AG04449 (cell line): ENCODE data around the gene DMRT2.

Source experiments
- CTCF ChIA-PET: fragments of 350-600 bp; formaldehyde crosslinking; extraction: SDS; loops from one replicate; lab custom pipeline; 2021; ENCODE audit warnings: antibody characterized with exemption; lab: Yijun Ruan, JAX
- POLR2A ChIA-PET: fragments of 400-600, 350-600 bp; formaldehyde crosslinking; extraction: SDS; loops from one replicate; lab custom pipeline; 2020; ENCODE audit warnings: antibody characterized with exemption, inconsistent platforms; lab: Yijun Ruan, JAX
- DNase-seq: peaks from one replicate; pipeline ENCODE4 v3.0.0-alpha.2; 2010; ENCODE audit warnings: low read depth, low spot score
- H3K4me3 ChIP-seq: 2 replicates; pipeline ENCODE4 v1.5.1; 2011; ENCODE audit warnings: low read depth, mild to moderate bottlenecking, control low read depth, low read length
- CTCF ChIP-seq: IDR thresholded peaks from one replicate; pipeline ENCODE4 v1.5.1; 2011; ENCODE audit warnings: mild to moderate bottlenecking, moderate library complexity, low read length, control low read depth, inconsistent platforms; ENCODE audit not compliant: insufficient read depth; ENCODE audit errors: missing control alignments

Gene DMRT2

DNA sequence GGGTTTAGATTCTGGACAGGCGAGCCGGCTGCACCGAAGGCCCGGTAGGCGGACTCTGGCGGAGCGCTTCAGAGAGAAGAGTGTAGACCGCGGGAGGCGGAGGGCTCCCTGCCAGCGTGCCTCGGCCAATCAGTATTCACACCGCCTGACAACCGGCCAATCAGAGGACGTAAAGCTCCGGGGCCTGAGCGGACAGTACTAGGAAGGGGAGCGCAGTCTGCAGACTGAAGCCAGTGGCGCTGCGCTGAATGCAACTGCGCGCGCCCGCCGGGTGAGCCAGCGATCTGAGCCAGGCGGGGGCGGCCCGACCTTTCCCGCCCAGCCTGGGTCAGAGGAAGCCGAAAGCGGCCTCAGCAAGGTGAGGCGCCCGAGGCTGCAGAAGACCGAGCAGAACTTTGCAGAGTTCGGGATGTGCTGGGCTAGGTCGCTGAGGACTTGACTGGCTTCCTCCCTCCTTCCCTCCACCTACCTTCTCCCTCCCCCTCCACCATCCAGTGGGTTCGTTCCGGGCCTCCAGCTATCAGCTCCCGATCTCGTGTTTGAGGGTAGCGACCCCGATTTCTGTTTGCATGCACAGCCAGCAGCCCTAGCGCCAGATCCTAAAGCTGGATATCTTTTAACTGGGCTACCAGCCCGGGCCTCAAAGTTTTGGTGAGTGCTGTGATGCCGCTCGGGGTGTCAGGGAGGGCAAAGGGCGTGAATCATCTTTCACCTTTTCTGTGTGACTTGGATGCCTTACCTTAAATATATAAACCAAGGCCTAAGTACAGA is at the start of gene DMRT2:
Gene DMRT2 (plus strand): TSS at position 233 of the 771 bp plus-strand sequence. CDS start 1,257 bp downstream, outside the sequence.
- POLR2A ChIA-PET: no interaction called here

DNA sequence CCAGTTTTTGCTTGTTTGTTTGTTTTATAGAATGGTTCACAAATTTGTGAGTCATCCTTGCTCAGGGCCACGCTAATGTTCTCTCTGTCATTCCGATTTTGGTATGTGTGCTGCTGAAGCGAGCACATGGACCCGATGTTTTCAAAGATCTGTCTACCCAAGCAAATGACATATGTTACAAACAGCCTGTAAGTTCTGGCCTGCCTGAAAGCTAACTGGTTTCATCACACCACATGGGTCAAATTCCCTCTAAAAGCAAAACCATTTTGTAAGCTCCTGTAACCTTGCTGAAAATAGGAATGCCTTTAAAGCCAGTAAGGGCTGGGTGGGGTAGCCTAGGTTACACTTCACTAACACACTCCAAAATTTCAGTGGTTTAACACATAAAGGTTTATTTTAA is 48.3 kb upstream of the DMRT2 start:
- no peak for TF ChIP-seq CTCF
- ChIA-PET POLR2A (no interaction called here), CTCF (interaction anchor here (0.7 to 3.8 kb wide), 2 partner anchors 107 to 434 kb away, joined by 3 to 30 read pairs; no protein-coding TSS in a partner anchor)
- no peak overlapping the region for H3K4me3 ChIP-seq
- DNase-seq: no peak

More for the DNA sequence above, at the start of gene DMRT2:
- no peak for DNase-seq
- CTCF ChIA-PET: no interaction called here
- no peak for TF ChIP-seq CTCF
- H3K4me3 ChIP-seq: no peak within 1 kb of the TSS

GRCh38 chr9:1002678-1003077 is 47.5 kb upstream of the DMRT2 start:
- CTCF ChIA-PET: interaction anchor here (1.1 to 3.8 kb wide), 4 partner anchors 108 to 655 kb away, joined by 3 to 30 read pairs (median 6); no protein-coding TSS in a partner anchor
- POLR2A ChIA-PET: no interaction called here
- TF ChIP-seq CTCF: no peak

DNA sequence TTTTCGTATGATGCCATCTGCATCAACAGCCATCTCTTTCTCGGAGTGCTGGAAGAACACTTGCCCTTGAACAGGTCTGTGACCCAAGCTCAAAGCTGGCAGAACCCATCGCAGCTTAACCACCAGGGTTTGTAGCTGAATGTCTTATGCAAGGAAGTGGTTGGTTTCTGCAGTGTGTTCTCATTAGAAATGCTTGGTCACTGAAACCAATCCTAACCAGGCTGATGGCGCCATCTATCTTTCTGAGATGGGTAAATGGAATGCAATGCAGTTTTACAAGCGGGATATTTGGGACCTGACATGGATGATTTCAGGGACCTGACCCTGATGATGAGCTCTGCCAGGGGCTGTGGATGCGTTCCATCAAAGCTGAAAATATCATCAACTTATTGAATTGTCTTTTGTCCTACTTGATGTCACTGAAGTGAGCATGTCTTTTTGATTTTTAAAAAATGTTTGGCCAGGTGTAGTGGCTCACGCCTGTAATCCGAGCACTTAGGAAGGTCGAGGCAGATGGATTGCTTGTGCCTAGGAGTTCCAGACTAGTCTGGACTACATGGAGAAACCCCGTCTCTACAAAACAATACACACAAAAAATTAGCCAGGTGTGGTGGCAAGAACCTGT is 45.0 kb upstream of the DMRT2 start:
- ChIA-PET POLR2A (no interaction called here), CTCF (interaction anchor here (0.6 to 3.8 kb wide), 37 partner anchors 9 to 659 kb away, joined by 3 to 30 read pairs (median 3); no protein-coding TSS in a partner anchor)
- peak; percentile 35 for TF ChIP-seq CTCF
- peak; percentile 24 for DNase-seq
- no peak overlapping the region for H3K4me3 ChIP-seq

More at GRCh38 chr9:1002678-1003077, 47.5 kb upstream of the DMRT2 start:
- DNase-seq: no peak
- no peak overlapping the region for H3K4me3 ChIP-seq

GRCh38 chr9:1007312-1007711 is 42.8 kb upstream of the DMRT2 start:
- no peak for TF ChIP-seq CTCF
- ChIA-PET POLR2A (no interaction called here), CTCF (interaction anchor here (0.6 to 1.1 kb wide), 2 partner anchors 113 to 831 kb away, joined by 3 to 10 read pairs; no protein-coding TSS in a partner anchor)
- no peak overlapping the region for H3K4me3 ChIP-seq
- DNase-seq: no peak

GRCh38 chr9:1008216-1008615 is 41.9 kb upstream of the DMRT2 start:
- no peak for TF ChIP-seq CTCF
- DNase-seq: no peak
- H3K4me3 ChIP-seq: no peak overlapping the region
- POLR2A ChIA-PET: no interaction called here
- CTCF ChIA-PET: interaction anchor here (1.0 to 4.8 kb wide), 11 partner anchors 8 to 662 kb away, joined by 3 to 45 read pairs (median 5); no protein-coding TSS in a partner anchor
